Mammary epithelial cell (primary cell): ENCODE data around the gene RGMA.

ENCODE experiments used
- CTCF ChIP-seq, 2 donors: IDR thresholded peaks in 1 of 2; conservative IDR thresholded peaks in 1 of 2; 2 replicates each; pipeline ENCODE4 v1.5.1; 2011 to 2012; ENCODE audit warnings: inconsistent platforms in 2 of 2, low read length in 2 of 2, mild to moderate bottlenecking in 2 of 2, control low read depth in 1 of 2, low read depth in 1 of 2; ENCODE audit not compliant: insufficient read depth in 1 of 2; ENCODE audit errors: extremely low read depth in 1 of 2
- EZH2 ChIP-seq: IDR thresholded peaks from 2 replicates; pipeline ENCODE4 v1.6.1; 2012; ENCODE audit warnings: low read length, inconsistent platforms, borderline replicate concordance

GRCh38 chr15:93012786-93013185 lies 76.2 kb downstream of the RGMA start:
- TF ChIP-seq EZH2 (no peak), CTCF (conservative IDR thresholded peaks at IDR 0.05 in 1 of 2, IDR thresholded peaks at IDR 0.05 in 1 of 2; ENCODE audit: extremely low read depth in 1 of 2, insufficient read depth in 1 of 2, low read depth in 1 of 2, low read length in 2 of 2) (no peak)
